Muscle layer of colon (tissue), 2 donors: Measurements from ENCODE around the gene MRPS33.
A peak's percentile ranks its signal among the peaks of the same experiment; 100 is the strongest.
"Not testable (repeated sequence)": the region's sequence is repeated elsewhere in the genome, so short reads cannot be mapped to it uniquely, and the experiment has no call there.

Experiments
- H3K27ac ChIP-seq: one replicate; pipeline ENCODE4 v1.7.0; 2013; ENCODE audit warnings: low read depth, mild to moderate bottlenecking, low read length, moderate library complexity
- H3K27me3 ChIP-seq, 2 donors: one replicate each; pipeline ENCODE4 v1.7.0; 2013; ENCODE audit warnings: low read length in 2 of 2, mild to moderate bottlenecking in 2 of 2; ENCODE audit not compliant: insufficient read depth in 2 of 2, control insufficient read depth in 1 of 2
- H3K36me3 ChIP-seq: one replicate; pipeline ENCODE4 v1.7.0; 2013; ENCODE audit warnings: mild to moderate bottlenecking, low read length; ENCODE audit not compliant: insufficient read depth
- H3K4me1 ChIP-seq: one replicate; pipeline ENCODE4 v1.7.0; 2013; ENCODE audit warnings: mild to moderate bottlenecking, low read length; ENCODE audit not compliant: insufficient read depth
- H3K4me3 ChIP-seq, 2 donors: one replicate each; pipeline ENCODE4 v1.7.0; 2013; ENCODE audit warnings: low read length in 2 of 2, low read depth in 1 of 2, mild to moderate bottlenecking in 1 of 2, moderate library complexity in 1 of 2
- H3K9ac ChIP-seq: one replicate; pipeline ENCODE4 v1.7.0; 2013; ENCODE audit warnings: low read length
- H3K9me3 ChIP-seq: one replicate; pipeline ENCODE4 v1.7.0; 2013; ENCODE audit warnings: mild to moderate bottlenecking, low read length
- donor health status: abdominal sarcoma.
- donor health status: Adenocarcinoma of cecum.

Gene MRPS33

GRCh38 chr7:141032539-141033323 lies 18.0 kb upstream of the MRPS33 start:
- not testable (repeated sequence) for H3K27me3 ChIP-seq, H3K36me3 ChIP-seq, H3K27ac ChIP-seq, H3K9ac ChIP-seq, H3K4me1 ChIP-seq, H3K4me3 ChIP-seq, H3K9me3 ChIP-seq

- H3K4me3 ChIP-seq = no peak overlapping the region
- no peak overlapping the region for H3K9ac ChIP-seq
- H3K27me3 ChIP-seq = no peaks in the 10 kb centered on the region
- H3K9me3 ChIP-seq = no peaks in the 10 kb centered on the region
- H3K36me3 ChIP-seq = no peaks in the 10 kb centered on the region
- no peak overlapping the region for H3K27ac ChIP-seq
- H3K4me1 ChIP-seq = no peaks in the 10 kb centered on the region
These were observed 14.0 kb upstream of the MRPS33 start for GRCh38 chr7:141028767-141029166.

DNA sequence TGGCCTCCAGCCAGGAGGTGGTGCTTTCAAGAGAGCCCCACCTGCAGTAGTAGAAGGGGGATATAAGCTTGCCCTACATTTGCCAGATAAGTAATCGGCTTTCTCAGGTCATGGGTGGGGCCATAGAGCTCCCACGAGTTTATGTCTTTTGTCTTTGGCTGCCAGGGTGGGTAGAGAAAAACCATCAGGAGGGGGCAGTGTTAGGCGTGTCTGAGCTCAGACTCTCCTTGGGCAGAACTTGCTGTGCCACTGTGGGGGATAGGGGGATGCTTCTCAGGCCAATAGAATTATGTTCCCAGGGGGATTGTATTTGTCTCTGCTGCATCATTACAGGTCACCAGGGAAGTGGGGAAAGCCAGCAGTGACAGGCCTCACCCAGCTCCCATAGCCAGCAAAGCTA lies 12.3 kb upstream of the MRPS33 start:
- Histone ChIP-seq H3K4me1 (no peaks in the 10 kb centered on the region), H3K9me3 (no peaks in the 10 kb centered on the region), H3K9ac (no peak overlapping the region), H3K27me3 (no peaks in the 10 kb centered on the region), H3K4me3 (no peak overlapping the region), H3K27ac (no peak overlapping the region), H3K36me3 (no peaks in the 10 kb centered on the region)

DNA sequence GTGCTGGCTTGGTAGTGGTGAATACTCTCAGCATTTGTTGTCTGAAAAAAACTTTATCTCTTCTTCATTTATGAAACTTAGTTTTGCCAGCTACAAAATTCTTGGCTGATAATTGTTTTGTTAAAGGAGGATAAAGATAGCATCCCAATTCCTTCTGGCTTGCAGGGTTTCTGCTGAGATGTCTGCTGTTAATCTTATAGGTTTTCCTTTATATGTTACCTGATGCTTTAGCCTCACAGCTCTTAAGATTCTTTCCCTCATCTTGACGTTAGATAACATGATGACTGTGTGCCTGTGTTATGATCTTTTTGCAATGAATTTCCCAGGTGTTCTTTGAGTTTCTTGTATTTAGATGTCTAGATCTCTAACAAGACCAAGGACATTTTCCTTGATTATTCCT lies 9.9 kb upstream of the MRPS33 start:
- H3K9ac ChIP-seq = no peak overlapping the region
- no peaks in the 10 kb centered on the region for H3K9me3 ChIP-seq
- H3K27ac ChIP-seq = no peak overlapping the region
- no peaks in the 10 kb centered on the region for H3K27me3 ChIP-seq
- no peaks in the 10 kb centered on the region for H3K36me3 ChIP-seq
- no peaks in the 10 kb centered on the region for H3K4me1 ChIP-seq
- no peak overlapping the region for H3K4me3 ChIP-seq

- Histone ChIP-seq H3K27me3 (no peaks in the 10 kb centered on the region), H3K36me3 (no peaks in the 10 kb centered on the region), H3K9ac (no peak overlapping the region), H3K4me1 (no peaks in the 10 kb centered on the region), H3K4me3 (no peak overlapping the region), H3K27ac (no peak overlapping the region), H3K9me3 (no peaks in the 10 kb centered on the region)
These were observed 8.5 kb upstream of the MRPS33 start for GRCh38 chr7:141023295-141023694.

GRCh38 chr7:141017555-141017954 lies 2.8 kb upstream of the MRPS33 start:
- H3K4me1 ChIP-seq = peaks cover 11% of the 10 kb centered on the region
- no peaks in the 10 kb centered on the region for H3K9me3 ChIP-seq
- H3K27me3 ChIP-seq = no peaks in the 10 kb centered on the region
- no peaks in the 10 kb centered on the region for H3K36me3 ChIP-seq
- no peak overlapping the region for H3K27ac ChIP-seq
- no peak overlapping the region for H3K4me3 ChIP-seq
- H3K9ac ChIP-seq = no peak overlapping the region

- Histone ChIP-seq H3K9me3 (no peaks in the 10 kb centered on the region), H3K36me3 (no peaks in the 10 kb centered on the region), H3K4me3 (no peak overlapping the region), H3K4me1 (peaks cover 11% of the 10 kb centered on the region), H3K27ac (no peak overlapping the region), H3K27me3 (no peaks in the 10 kb centered on the region), H3K9ac (no peak overlapping the region)
These were observed 1.6 kb upstream of the MRPS33 start for GRCh38 chr7:141016349-141016748.

- peaks cover 10% of the 10 kb centered on the region for H3K36me3 ChIP-seq
- H3K4me1 ChIP-seq = peaks cover 11% of the 10 kb centered on the region
- peak overlapping the region; percentile 78 to 86 for H3K4me3 ChIP-seq
- H3K27ac ChIP-seq = peak overlapping the region; percentile 90
- H3K9me3 ChIP-seq = no peaks in the 10 kb centered on the region
- no peaks in the 10 kb centered on the region for H3K27me3 ChIP-seq
- H3K9ac ChIP-seq = peak overlapping the region; percentile 57
These were observed 628 bp downstream of the MRPS33 start for GRCh38 chr7:141014125-141014523.

GRCh38 chr7:141013345-141013715 lies 1.4 kb downstream of the MRPS33 start:
- peaks cover 11% of the 10 kb centered on the region for H3K4me1 ChIP-seq

DNA sequence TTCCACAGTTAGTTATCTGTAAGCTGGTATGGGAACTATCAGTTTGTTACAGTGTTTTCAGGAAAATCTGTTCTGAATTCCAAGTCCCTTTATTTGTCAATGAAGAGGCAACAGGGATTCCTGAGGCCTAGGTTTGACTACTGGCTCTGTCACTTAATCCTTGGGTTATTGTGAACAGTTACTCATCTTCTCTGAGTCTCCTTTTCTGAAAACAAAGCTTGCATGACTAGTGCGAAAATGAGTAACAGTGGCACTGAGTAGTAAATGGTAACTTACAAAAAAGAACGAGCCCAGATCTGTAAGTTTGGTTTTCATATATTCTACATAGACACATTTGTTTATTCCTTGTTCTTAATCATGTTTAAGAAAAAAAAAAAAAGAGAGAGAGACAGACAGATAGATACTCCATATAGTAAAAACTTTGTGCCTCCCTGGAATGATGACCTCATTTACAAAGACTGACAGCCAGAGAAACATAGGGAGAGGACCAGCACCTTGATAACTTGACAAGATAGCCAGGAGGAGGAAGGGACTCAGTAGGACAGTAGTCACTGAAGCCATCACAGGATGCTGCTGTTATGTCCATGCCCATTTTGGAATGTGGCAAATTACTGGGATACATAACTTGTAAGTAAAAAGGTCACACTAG lies 1.9 kb downstream of the MRPS33 start:
- H3K27me3 ChIP-seq = no peaks in the 10 kb centered on the region
- no peak overlapping the region for H3K9ac ChIP-seq
- H3K4me3 ChIP-seq = no peak overlapping the region
- no peak overlapping the region for H3K27ac ChIP-seq
- H3K9me3 ChIP-seq = no peaks in the 10 kb centered on the region
- H3K36me3 ChIP-seq = peaks cover 14% of the 10 kb centered on the region
- H3K4me1 ChIP-seq = peaks cover 11% of the 10 kb centered on the region

More at GRCh38 chr7:141013345-141013715, 1.4 kb downstream of the MRPS33 start:
- Histone ChIP-seq H3K9me3 (no peaks in the 10 kb centered on the region), H3K4me3 (peak overlapping the region in 1 of 2 donors; percentile 86), H3K9ac (no peak overlapping the region), H3K27me3 (no peaks in the 10 kb centered on the region), H3K27ac (no peak overlapping the region), H3K36me3 (peaks cover 10% of the 10 kb centered on the region)

DNA sequence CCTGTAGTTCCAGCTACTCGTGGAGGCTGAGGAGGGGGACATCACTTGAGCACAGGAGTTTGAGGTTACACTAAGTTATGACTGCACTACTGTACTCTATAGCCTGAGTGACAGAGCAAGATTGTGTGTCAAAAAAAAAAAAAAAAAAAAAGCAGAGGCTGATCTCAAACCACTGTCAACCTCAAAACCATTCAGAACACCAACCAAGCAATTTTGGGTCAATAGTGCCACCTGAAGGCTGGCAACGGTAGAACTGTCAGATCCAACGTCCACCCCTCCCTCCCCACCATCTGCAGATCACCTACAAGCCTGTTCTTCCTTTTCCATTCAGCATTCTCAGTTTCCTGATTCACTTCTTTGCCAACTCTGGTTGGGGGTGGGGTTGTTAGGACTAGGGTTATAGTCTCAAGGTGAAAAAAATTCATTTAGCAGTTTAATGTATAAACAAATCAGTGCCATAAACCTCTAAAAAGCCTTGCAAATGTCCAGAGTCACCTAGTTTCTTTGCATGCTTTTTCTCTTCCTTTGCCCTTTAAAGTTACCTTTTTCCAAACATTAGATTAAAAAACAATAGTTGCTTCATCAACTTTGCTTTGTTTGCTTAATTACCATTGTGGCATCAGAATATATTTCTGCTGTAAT lies 2.6 kb downstream of the MRPS33 start:
- Histone ChIP-seq H3K36me3 (peaks cover 20% of the 10 kb centered on the region), H3K4me3 (no peak overlapping the region)

More for the DNA sequence above, 2.6 kb downstream of the MRPS33 start:
- Histone ChIP-seq H3K9me3 (no peaks in the 10 kb centered on the region), H3K9ac (no peak overlapping the region), H3K27ac (no peak overlapping the region), H3K4me1 (peaks cover 11% of the 10 kb centered on the region), H3K27me3 (no peaks in the 10 kb centered on the region)
